T-helper 2 cell treated with Interferon-gamma antibody and Interleukin-4, amounts not matched to agents 5 μg/mL and 100 μg/mL, for 36 hours (primary cell): ENCODE measurements around the gene DFFB.

Source experiments
- DNase-seq: peaks from one replicate; pipeline ENCODE4 v3.0.0; 2021; ENCODE audit warnings: low spot score
- H3K27ac Mint-ChIP-seq: one replicate; pipeline ENCODE4 v1.8.0; 2021; ENCODE audit warnings: mild to moderate bottlenecking, mixed read lengths
- H3K27me3 Mint-ChIP-seq: one replicate; pipeline ENCODE4 v1.8.0; 2021; ENCODE audit warnings: low read depth, mixed read lengths
- H3K36me3 Mint-ChIP-seq: one replicate; pipeline ENCODE4 v1.8.0; 2021; ENCODE audit warnings: low read depth, mixed read lengths
- H3K4me1 Mint-ChIP-seq: one replicate; pipeline ENCODE4 v1.8.0; 2021; ENCODE audit warnings: low read depth, mixed read lengths
- H3K4me3 Mint-ChIP-seq: one replicate; pipeline ENCODE4 v1.8.0; 2022; ENCODE audit warnings: mild to moderate bottlenecking, moderate library complexity, mixed read lengths
- H3K9me3 Mint-ChIP-seq: one replicate; pipeline ENCODE4 v1.8.0; 2021; ENCODE audit warnings: mixed read lengths

DFFB gene

DNA sequence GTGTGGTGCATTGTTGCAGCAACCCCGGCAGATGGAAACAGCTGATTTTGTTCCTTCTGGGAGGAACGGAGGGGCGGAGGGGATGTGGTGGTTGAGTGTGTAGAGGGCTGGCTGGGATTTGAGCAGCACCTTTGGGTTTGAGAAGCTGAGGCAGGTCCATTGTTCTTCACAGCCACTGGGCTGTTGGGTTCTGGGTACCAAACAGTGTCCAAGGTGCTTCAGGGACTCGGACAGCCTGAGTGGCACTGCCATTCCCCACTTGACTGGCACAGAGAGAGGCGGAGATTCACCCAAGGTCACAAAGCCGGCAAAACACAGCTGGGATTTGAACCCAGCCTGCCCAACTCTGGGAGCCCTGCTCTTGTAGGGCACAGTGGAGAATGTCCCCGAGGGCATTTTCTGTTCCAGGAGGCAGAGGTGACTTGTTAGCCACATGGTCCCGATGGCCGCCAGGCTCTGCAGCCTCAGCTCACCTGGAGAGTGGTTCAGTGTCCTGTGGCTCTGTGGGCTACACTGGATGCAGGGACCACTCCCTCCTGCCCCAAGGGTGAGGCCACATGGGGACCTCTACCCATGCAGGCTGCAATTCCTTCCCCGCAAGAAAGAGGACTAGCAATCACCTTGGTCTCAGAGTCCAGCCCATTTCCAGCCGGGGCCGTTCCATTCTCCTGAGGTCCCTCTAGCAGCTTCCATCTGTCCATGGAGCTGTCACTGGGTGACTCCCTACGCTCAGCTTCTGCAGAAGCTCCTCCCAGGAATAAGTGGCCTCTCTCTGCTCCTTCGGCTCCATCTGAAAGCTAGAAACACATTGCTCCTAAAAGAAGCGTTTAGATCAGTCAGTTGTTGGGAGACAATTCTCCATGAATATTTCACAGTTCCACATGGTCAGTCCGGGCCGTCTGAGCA, 74.0 kb downstream of the DFFB start:
- no peaks in the 10 kb centered on the region for H3K36me3 Mint-ChIP-seq
- no peaks in the 10 kb centered on the region for H3K4me1 Mint-ChIP-seq

DNA sequence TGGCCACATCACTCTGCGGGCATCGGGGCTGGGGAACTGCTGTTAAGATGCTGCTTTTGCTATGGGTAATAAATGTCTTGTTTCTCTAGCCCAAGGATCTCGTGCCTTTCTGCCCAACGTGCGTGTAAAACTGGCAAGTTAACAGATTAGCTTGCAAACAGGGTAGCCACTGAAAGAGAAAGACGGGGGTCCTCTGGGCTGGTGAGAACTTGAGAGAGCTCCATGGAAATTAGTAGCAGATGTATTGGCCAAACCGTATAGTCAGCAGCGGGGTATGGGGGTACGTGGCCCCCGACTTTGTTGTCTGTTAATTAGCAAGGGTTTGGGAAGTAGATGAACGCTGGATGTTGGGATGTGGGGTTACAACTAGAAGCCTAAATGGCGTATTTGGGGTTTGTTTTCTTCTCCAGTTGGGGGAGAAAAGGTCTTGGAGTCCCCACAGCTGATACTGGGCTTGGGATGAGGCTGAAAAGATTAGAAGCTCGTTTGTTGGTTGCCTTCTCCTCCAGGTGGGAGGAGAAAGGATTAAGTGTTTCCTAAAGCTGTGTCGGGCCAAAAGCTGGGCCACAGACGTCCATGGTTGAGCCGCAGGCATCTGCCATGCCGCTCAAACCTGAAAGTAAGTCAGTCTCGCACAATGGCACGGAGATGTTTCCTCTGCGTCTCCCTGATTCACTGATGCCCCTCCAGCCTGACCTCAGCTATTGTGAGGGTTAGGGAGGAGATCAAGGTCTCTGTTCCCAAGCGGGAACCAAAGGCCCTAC, 75.1 kb downstream of the DFFB start:
- H3K27ac Mint-ChIP-seq, result no peak overlapping the region
- H3K36me3 Mint-ChIP-seq, result no peaks in the 10 kb centered on the region
- H3K27me3 Mint-ChIP-seq, result no peaks in the 10 kb centered on the region
- H3K4me3 Mint-ChIP-seq, result no peak overlapping the region
- H3K9me3 Mint-ChIP-seq, result peaks cover 11% of the 10 kb centered on the region
- no peak for DNase-seq
- no peaks in the 10 kb centered on the region for H3K4me1 Mint-ChIP-seq

More for the DNA sequence above, 74.0 kb downstream of the DFFB start:
- Mint-ChIP-seq H3K27me3 (no peaks in the 10 kb centered on the region), H3K9me3 (peaks cover 7% of the 10 kb centered on the region), H3K27ac (no peak overlapping the region), H3K4me3 (no peak overlapping the region)
- no peak for DNase-seq
